Astrocyte (in vitro differentiated cells and primary cell): ENCODE results near the gene PCP4.

ENCODE experiments used
- EZH2 ChIP-seq: IDR thresholded peaks from 2 replicates; pipeline ENCODE4 v1.6.1; 2012; ENCODE audit warnings: mild to moderate bottlenecking, low read length, inconsistent platforms; ENCODE audit not compliant: insufficient read depth
- TF ChIP-seq, protein P1 (sequence below): IDR thresholded peaks from 2 replicates; pipeline ENCODE4 v1.5.1; 2011; ENCODE audit warnings: low read depth, mild to moderate bottlenecking, inconsistent platforms, low read length, moderate library complexity; ENCODE audit not compliant: insufficient read depth

DNA sequence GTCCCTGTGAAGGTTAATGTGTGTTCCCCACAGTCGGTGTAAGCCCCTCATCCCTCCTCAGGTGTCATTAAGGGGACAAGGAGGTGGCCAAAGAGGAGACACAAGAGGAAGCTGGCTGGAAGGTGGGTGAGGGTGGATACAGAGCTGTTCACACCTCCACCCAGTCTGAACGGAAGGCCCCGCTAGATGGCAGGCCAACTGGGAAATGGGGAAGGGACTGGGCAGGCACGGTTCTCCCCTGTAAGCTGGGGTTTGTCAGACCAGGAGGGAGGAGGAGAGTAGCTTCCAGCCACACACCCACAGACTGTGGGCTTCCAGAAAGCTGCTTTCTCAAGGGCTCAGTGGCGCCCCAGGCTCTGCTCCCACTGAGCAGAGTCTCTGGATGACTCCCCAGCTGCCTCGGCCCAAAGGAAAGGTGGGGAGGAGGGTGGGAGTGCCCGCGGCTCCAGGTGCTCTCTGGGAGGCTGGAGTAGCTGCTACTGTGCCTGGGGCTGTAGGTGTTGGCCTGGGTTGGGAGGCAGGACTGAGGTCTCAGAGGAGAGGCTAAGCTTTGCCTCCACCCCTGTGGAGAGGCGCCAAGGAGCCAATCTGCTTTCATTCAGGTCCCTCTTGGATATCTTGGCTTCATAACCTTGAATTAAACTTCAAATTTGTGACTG, 41.2 kb downstream of the PCP4 start:
- TF ChIP-seq, protein P1, sequence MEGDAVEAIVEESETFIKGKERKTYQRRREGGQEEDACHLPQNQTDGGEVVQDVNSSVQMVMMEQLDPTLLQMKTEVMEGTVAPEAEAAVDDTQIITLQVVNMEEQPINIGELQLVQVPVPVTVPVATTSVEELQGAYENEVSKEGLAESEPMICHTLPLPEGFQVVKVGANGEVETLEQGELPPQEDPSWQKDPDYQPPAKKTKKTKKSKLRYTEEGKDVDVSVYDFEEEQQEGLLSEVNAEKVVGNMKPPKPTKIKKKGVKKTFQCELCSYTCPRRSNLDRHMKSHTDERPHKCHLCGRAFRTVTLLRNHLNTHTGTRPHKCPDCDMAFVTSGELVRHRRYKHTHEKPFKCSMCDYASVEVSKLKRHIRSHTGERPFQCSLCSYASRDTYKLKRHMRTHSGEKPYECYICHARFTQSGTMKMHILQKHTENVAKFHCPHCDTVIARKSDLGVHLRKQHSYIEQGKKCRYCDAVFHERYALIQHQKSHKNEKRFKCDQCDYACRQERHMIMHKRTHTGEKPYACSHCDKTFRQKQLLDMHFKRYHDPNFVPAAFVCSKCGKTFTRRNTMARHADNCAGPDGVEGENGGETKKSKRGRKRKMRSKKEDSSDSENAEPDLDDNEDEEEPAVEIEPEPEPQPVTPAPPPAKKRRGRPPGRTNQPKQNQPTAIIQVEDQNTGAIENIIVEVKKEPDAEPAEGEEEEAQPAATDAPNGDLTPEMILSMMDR = no peak
- TF ChIP-seq EZH2 = no peak
